Spleen (tissue), 11 donors: ENCODE data around the gene GSS. TPM values are rescaled to one million over a fixed set of nuclear protein-coding genes. Genes with fewer than 3 reads are reported as not detected.

Experiments
- DNase-seq: peaks from one replicate; pipeline ENCODE4 v3.0.0-alpha.2; 2020
- H3K27ac ChIP-seq, 8 donors: fragments of 200-600 bp; sonication (generic) in 7 of 8; 1 replicate in 4 of 8; 2 replicates in 4 of 8; pipeline versions ENCODE4 v1.5.0 to v1.8.0; 2016 to 2021; ENCODE audit warnings: inconsistent platforms in 4 of 8, mild to moderate bottlenecking in 4 of 8, moderate library complexity in 1 of 8
- H3K27me3 ChIP-seq, 7 donors: fragments of 200-600 bp; sonication (generic) in 6 of 7; replicated peaks in 1 of 7; 1 replicate in 4 of 7; 2 replicates in 3 of 7; pipeline versions ENCODE4 v1.5.0 to v1.8.0; 2016 to 2021; ENCODE audit warnings: inconsistent platforms in 3 of 7, mild to moderate bottlenecking in 1 of 7
- H3K36me3 ChIP-seq, 6 donors: fragments of 200-600 bp; sonication (generic) in 5 of 6; 1 replicate in 4 of 6; 2 replicates in 2 of 6; pipeline versions ENCODE4 v1.5.0 to v1.8.0; 2016 to 2021; ENCODE audit warnings: inconsistent platforms in 2 of 6
- H3K4me1 ChIP-seq, 6 donors: fragments of 200-600 bp; sonication (generic) in 5 of 6; 1 replicate in 3 of 6; 2 replicates in 3 of 6; pipeline versions ENCODE4 v1.5.0 to v1.8.0; 2016 to 2021; ENCODE audit warnings: inconsistent platforms in 3 of 6
- H3K4me3 ChIP-seq, 8 donors: fragments of 200-600 bp; sonication (generic) in 7 of 8; 1 replicate in 4 of 8; 2 replicates in 4 of 8; pipeline versions ENCODE4 v1.5.0 to v1.8.0; 2016 to 2021; ENCODE audit warnings: inconsistent platforms in 4 of 8, mild to moderate bottlenecking in 4 of 8, moderate library complexity in 2 of 8
- H3K9me3 ChIP-seq, 8 donors: fragments of 200-600 bp; sonication (generic) in 7 of 8; 1 replicate in 4 of 8; 2 replicates in 4 of 8; pipeline versions ENCODE4 v1.5.0 to v1.8.0; 2016 to 2021; ENCODE audit warnings: inconsistent platforms in 4 of 8
- POLR2A ChIP-seq, 3 donors: fragments of 450-650 bp; IDR thresholded peaks; one replicate each; pipeline ENCODE4 v1.5.1; 2017; ENCODE audit warnings: antibody characterized with exemption in 3 of 3, mild to moderate bottlenecking in 1 of 3
- POLR2AphosphoS5 ChIP-seq, 3 donors: sonication (generic); formaldehyde crosslinking; IDR thresholded peaks; one replicate each; pipeline ENCODE4 v1.5.1; 2017; ENCODE audit warnings: antibody characterized with exemption in 3 of 3
- WGBS, 5 donors: extraction: QIAGEN DNeasy Blood & Tissue Kit in 3 of 5; methylation state at CpG; one replicate each; pipeline versions ENCODE4 v1.1.5 to v1.1.7; 2013 to 2018; 5-methylcytosine and 5-hydroxymethylcytosine counted together
- intact Hi-C: fragments of 100-400 bp; cut with DNase I; formaldehyde crosslinking; loops from one replicate; pipeline ENCODE4 v1.15.0; 2023; ENCODE audit warnings: low total_unique reads
- polyA plus RNA-seq, 3 donors: library from polyadenylated mRNA; stranded (reverse); fragments of 200-250 nt; gene quantifications; one replicate each; pipeline ENCODE4 v1.2.1, GENCODE V29; 2013
- total RNA-seq, 7 donors: library from RNA; depleted of rRNA in 3 of 7; stranded (reverse); fragments of >200 nt in 3 of 7; fragmentation: NEBNext Ultra II Directional in 4 of 7; extraction: Animal tissue kit (Norgen Biotek cat#: 25700) in 4 of 7; gene quantifications; one replicate each; pipeline versions ENCODE4 v1.1.0 to v1.2.1, GENCODE V29; 2016 to 2021
- TF ChIP-seq, protein P1 (sequence below), 11 experiments: fragments of 200-600 bp in 7 of 11; fragments of 450-650 bp in 4 of 11; sonication (generic) in 4 of 11; IDR thresholded peaks in 8 of 11; conservative IDR thresholded peaks in 3 of 11; 1 replicate in 7 of 11; 2 replicates in 4 of 11; pipeline versions ENCODE4 v1.4.0 to v1.8.0; 2016 to 2021; ENCODE audit warnings: antibody characterized with exemption in 11 of 11, inconsistent platforms in 4 of 11, mild to moderate bottlenecking in 1 of 11
- donor health status: healthy with polysubstance abuse.
- donor health status: DM: no; HTN: no; CAD: no; lungs with moderate emphysema.
- donor health status: DM: no; HTN: no; CAD: no.
- donor health status: Bipolar disorder and iron deficiency.
- donor health status: healthy.
- donor health status: DM: no; HTN: no; CAD: no.
- donor health status: DM: yes; HTN: yes; CAD: no.

The GSS gene
- total and polyA plus RNA-seq, 10 donors: 19.8 to 46.1 (median 32.7) TPM

GRCh38 chr20:34891166-34892062 is 64.2 kb downstream of the GSS start:
- H3K36me3 ChIP-seq: peaks cover 0 to 12% (median 0%) of the 10 kb centered on the region in 6 donors
- no peak for DNase-seq
- H3K4me3 ChIP-seq: no peak overlapping the region
- H3K27ac ChIP-seq: peak overlapping the region in 2 of 8 donors; percentile 29 to 38
- intact Hi-C loops: no loop called here
- TF ChIP-seq POLR2A (IDR thresholded peaks at IDR 0.05): no peak
- TF ChIP-seq, protein P1, sequence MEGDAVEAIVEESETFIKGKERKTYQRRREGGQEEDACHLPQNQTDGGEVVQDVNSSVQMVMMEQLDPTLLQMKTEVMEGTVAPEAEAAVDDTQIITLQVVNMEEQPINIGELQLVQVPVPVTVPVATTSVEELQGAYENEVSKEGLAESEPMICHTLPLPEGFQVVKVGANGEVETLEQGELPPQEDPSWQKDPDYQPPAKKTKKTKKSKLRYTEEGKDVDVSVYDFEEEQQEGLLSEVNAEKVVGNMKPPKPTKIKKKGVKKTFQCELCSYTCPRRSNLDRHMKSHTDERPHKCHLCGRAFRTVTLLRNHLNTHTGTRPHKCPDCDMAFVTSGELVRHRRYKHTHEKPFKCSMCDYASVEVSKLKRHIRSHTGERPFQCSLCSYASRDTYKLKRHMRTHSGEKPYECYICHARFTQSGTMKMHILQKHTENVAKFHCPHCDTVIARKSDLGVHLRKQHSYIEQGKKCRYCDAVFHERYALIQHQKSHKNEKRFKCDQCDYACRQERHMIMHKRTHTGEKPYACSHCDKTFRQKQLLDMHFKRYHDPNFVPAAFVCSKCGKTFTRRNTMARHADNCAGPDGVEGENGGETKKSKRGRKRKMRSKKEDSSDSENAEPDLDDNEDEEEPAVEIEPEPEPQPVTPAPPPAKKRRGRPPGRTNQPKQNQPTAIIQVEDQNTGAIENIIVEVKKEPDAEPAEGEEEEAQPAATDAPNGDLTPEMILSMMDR (IDR thresholded peaks at IDR 0.05 in 8 of 11, conservative IDR thresholded peaks at IDR 0.05 in 3 of 11): no peak
- no peak for TF ChIP-seq POLR2AphosphoS5 (IDR thresholded peaks at IDR 0.05)
- H3K27me3 ChIP-seq: no peaks in the 10 kb centered on the region
- no peaks in the 10 kb centered on the region for H3K9me3 ChIP-seq
- WGBS, 5 donors: 63 to 87% (median 79%) methylated on average over 2 of the region's 2 CpGs
- peaks cover 0 to 21% (median 1%) of the 10 kb centered on the region in 6 donors for H3K4me1 ChIP-seq

GRCh38 chr20:34888468-34888867 is 67.1 kb downstream of the GSS start:
- TF ChIP-seq POLR2A (IDR thresholded peaks at IDR 0.05): no peak
- TF ChIP-seq, protein P1 (IDR thresholded peaks at IDR 0.05 in 8 of 11, conservative IDR thresholded peaks at IDR 0.05 in 3 of 11): no peak
- no peak for TF ChIP-seq POLR2AphosphoS5 (IDR thresholded peaks at IDR 0.05)
- Histone ChIP-seq H3K27me3 (no peaks in the 10 kb centered on the region), H3K9me3 (no peaks in the 10 kb centered on the region), H3K4me3 (no peak overlapping the region), H3K4me1 (peaks cover 0 to 21% (median 1%) of the 10 kb centered on the region in 6 donors), H3K36me3 (peaks cover 0 to 37% (median 10%) of the 10 kb centered on the region in 6 donors), H3K27ac (no peak overlapping the region)
- no peak for DNase-seq
- 22 to 46% (median 37%) methylated on average over 1 of the region's 1 CpG for WGBS, 5 donors
- intact Hi-C loops: no loop called here

DNA sequence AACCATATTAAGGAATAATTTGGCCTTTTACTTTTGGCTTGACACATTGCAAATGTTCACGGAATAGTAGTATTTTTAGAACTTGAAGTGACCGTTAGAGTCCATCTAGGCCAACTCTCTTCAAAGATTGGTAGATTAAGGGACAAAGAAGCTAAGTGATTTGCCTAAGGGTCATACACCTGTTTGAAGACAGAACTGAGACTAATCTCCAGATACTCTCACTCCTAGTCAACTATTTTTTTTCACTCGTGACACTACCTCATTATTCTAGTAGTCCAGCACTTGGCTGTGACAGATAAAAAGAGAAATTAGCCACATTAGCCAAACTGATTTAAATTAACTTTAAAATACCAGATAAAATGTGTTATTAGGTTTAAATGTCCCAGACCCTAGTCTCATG is 68.6 kb downstream of the GSS start:
- no peak overlapping the region for H3K27ac ChIP-seq
- no peak overlapping the region for H3K4me3 ChIP-seq
- TF ChIP-seq POLR2A (IDR thresholded peaks at IDR 0.05) (no peak), POLR2AphosphoS5 (IDR thresholded peaks at IDR 0.05) (no peak)
- TF ChIP-seq, protein P1 (IDR thresholded peaks at IDR 0.05 in 8 of 11, conservative IDR thresholded peaks at IDR 0.05 in 3 of 11): no peak
- no peak for DNase-seq
- H3K27me3 ChIP-seq: no peaks in the 10 kb centered on the region
- intact Hi-C loops: no loop called here
- peaks cover 0 to 47% (median 13%) of the 10 kb centered on the region in 6 donors for H3K36me3 ChIP-seq
- 30 to 60% (median 38%) methylated on average over 3 of the region's 3 CpGs for WGBS, 5 donors
- H3K4me1 ChIP-seq: peaks cover 0 to 13% (median 0%) of the 10 kb centered on the region in 6 donors
- no peaks in the 10 kb centered on the region for H3K9me3 ChIP-seq

- Histone ChIP-seq H3K27ac (peak overlapping the region in 1 of 8 donors; percentile 13), H3K4me1 (peaks cover 0 to 4% (median 0%) of the 10 kb centered on the region in 6 donors), H3K4me3 (no peak overlapping the region), H3K9me3 (no peaks in the 10 kb centered on the region), H3K36me3 (peaks cover 0 to 47% (median 13%) of the 10 kb centered on the region in 6 donors), H3K27me3 (no peaks in the 10 kb centered on the region)
- TF ChIP-seq POLR2A (IDR thresholded peaks at IDR 0.05) (no peak), POLR2AphosphoS5 (IDR thresholded peaks at IDR 0.05) (no peak)
- TF ChIP-seq, protein P1 (IDR thresholded peaks at IDR 0.05 in 8 of 11, conservative IDR thresholded peaks at IDR 0.05 in 3 of 11): no peak
- WGBS, 5 donors: 90 to 98% (median 91%) methylated on average over 3 of the region's 3 CpGs
- no peak for DNase-seq
- intact Hi-C loops: no loop called here
Measured at GRCh38 chr20:34886122-34886521, 69.5 kb downstream of the GSS start.
